Superior temporal gyrus (tissue), 1 donor: Measurements from ENCODE around the gene STARD13.
A peak's percentile ranks its signal among the peaks of the same experiment; 100 is the strongest.

Experiments used
- DNase-seq: peaks from one replicate; pipeline ENCODE4 v3.0.0-alpha.2; 2016; ENCODE audit errors: extremely low spot score

The STARD13 gene

GRCh38 chr13:33083054-33083453 lies 202.5 kb downstream of the STARD13 start:
- DNase-seq: no peak

- no peak for DNase-seq
Observed at GRCh38 chr13:33081666-33082065, 203.9 kb downstream of the STARD13 start.

- DNase-seq: no peak
Observed at GRCh38 chr13:33080972-33081590, 204.5 kb downstream of the STARD13 start.

DNA sequence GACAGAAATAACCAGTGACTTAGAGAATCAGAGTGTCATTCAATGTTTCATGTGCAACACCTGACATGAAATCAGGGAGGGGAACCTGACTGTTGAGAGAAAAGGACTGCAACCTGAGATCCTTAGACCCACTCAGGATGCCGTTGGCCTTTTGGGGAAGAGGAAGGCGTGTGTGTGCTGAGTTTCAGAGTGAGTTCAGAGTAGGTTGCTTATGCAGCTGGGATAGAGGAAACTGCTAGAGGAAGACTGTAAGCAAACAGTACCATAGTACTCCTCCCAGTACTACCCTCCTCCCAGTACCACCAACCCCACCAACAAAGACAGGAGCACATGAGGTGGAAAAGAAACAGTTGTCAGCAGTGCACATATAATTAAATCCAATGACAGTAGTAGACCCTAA lies 205.6 kb downstream of the STARD13 start:
- no peak for DNase-seq

- no peak for DNase-seq
Observed at GRCh38 chr13:33078263-33078662, 207.3 kb downstream of the STARD13 start.

GRCh38 chr13:33076001-33076992 lies 209.3 kb downstream of the STARD13 start:
- peak; percentile 44 for DNase-seq

DNA sequence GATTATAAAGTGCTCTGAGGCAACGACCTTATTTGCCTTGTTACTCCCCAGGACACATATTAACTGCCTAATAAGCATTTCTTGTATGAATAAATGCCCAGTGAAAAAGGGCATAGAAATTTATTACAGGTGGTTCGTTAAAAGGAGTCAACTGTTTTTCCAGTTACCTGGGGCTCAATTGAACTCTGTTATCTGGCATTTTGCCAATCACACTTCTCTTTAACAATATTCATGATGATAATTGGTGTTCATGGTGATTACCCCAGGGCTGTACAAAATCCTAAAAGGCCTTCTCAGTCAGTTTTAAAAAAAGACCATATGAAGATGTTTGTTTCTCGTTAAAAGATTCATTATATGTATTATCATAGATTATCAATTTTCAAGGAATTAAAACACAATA lies 212.2 kb downstream of the STARD13 start:
- no peak for DNase-seq

DNA sequence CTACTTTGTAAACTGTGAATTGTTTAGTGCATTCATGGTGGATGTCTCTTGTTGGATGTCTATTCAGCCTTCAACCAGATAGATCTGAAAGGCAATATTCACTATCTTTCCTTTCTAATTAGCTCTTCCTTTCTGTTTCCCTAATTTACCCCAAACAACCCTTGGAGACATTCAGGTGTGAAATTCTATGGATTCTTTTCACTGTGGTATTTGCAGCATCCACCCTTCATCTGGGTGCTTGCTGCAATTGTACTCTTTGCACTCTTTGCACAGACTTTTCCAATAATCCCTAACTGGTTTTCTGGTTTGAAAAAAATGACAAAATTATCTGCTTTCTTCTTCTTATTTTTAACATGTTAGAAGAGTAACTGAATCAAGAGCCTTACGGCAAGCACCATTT lies 212.8 kb downstream of the STARD13 start:
- DNase-seq: no peak

DNA sequence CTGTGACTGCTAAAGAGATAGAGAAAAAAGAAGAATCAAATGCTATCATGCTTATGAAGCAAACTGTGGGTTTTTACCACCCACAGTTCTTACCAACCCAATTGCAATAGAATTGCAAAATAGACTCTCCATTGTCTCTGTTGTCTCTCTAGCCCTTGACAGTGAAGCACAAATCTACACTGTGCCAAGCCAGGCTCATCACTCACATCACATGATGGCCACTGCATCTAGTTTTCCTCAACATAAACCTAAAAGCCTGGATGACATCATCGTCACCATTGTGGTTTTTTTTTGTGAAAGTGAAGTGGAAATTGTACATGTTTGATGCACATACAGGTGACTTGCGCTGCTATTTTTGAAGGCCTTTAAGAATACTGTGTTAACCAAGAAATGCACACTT lies 213.3 kb downstream of the STARD13 start:
- DNase-seq: peak; percentile 79

GRCh38 chr13:33070713-33071112 lies 214.8 kb downstream of the STARD13 start:
- DNase-seq: no peak

DNA sequence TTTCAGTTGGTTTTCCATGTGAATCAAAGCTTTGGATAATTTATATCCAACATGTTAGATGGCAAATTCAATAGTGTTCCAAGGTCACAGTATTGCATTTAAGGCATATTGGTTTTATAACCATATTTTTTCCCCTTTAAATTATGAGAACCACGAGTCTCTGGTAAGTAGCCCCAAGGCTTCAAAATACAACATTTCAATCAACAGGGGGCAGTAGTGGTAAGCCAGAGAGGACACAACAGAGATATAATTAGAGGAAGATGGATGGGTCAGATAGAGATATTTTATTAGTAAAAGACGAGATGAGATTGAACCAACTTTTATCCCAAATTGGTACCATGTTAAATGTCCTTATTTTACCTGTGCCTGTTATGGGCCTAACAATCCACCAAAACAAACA lies 216.2 kb downstream of the STARD13 start:
- peak; percentile 43 for DNase-seq

DNA sequence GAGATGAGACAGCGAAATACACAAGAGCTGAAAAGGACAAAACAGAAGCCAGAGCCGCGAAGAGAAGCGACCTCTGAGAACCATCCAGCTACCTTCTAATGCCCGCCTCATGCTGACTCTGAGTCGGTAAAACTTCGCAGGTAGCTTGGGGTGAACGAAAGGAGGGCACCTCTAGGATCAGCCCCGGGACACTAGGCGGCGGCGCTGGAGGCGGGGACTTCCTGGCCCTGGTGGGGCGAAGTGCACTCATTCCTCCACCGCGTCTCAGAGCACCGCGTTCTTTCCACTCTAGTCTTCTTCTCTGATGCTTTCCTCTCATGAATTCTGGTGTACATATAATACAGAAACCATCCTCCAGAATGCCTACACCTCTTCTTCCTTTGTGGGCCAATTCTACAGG lies 219.2 kb downstream of the STARD13 start:
- DNase-seq: no peak

DNA sequence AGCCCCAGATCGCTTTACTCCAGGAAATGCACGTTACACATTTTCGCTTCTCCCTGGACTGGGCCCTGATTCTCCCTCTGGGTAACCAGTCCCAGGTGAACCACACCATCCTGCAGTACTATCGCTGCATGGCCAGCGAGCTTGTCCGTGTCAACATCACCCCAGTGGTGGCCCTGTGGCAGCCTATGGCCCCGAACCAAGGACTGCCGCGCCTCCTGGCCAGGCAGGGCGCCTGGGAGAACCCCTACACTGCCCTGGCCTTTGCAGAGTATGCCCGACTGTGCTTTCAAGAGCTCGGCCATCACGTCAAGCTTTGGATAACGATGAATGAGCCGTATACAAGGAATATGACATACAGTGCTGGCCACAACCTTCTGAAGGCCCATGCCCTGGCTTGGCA lies 224.7 kb downstream of the STARD13 start:
- no peak for DNase-seq

DNA sequence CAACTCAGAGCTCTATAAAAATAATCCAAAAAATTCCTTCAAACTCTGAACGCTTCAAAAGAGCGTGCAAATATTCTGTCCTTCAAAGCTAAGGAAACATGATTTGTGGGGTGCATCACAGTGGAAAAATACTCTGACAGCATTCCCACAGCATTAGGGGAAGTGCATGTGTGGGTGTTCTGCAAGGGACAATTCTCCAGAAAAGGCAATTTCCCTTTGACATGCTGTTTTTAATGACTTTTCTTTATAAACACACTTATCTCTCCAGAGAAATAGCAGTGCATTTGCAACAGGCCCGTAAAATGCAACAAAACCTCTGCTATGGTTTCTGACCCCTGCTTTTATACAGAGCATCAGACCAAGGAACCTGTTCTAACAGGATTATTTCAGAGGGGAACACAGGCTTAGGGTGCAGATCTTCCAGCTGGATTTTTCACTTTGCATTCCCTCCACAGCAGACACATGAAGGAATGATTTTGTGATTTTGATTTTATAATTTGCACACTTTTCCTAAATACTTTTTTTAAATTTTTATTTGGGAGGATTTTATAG lies 226.7 kb downstream of the STARD13 start:
- DNase-seq: no peak

- no peak for DNase-seq
Observed at GRCh38 chr13:33057019-33057780, 228.4 kb downstream of the STARD13 start.

- no peak for DNase-seq
Observed at GRCh38 chr13:33053397-33054066, 232.0 kb downstream of the STARD13 start.
